NK-92 treated with Interleukin-12 subunit alpha and Interleukin-12 subunit beta, amount 100 ng/mL, for 24 hours (cell line): ENCODE results near the gene CMPK2.

ENCODE experiments used
- DNase-seq: peaks from one replicate; lab custom pipeline; 2025; lab: John Stamatoyannopoulos, UW

CMPK2 gene

DNA sequence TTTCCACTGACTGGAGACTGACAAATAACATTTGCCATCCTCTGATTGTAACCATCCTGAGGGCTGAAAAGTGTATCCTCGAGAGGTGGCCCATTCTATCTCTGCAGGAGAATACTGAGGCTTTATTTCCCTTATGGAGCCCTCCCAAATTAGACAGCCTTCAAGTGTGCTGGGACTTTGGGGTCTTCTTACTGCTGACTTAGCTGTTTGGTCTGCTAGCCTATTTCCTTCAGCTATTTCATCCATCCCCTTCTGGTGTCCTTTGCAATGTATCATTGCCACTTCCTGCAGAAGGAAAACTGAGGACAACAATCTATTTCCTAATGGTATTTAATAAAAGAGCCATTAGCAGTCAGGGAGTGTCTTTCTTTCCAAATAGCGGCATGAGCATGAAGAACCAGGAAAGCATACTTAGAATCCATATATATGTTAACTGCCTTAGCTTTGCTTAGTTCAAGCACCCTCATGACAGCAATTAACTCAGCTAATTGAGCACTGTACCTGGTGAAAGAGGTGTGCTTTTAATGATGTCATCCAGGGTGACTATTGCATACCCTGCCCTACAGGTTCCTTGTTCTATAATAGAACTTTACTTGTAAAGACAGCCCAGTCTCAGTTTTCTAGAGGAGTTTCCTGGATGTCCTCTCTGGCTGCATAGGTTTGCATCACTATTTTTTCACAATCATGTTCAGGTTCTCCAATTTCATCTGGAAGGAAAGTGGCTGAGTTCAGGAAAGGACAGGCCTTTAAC, 24.0 kb downstream of the CMPK2 start:
- no peak for DNase-seq

- no peak for DNase-seq
Observed at GRCh38 chr2:6838673-6839319, 26.9 kb downstream of the CMPK2 start.

DNA sequence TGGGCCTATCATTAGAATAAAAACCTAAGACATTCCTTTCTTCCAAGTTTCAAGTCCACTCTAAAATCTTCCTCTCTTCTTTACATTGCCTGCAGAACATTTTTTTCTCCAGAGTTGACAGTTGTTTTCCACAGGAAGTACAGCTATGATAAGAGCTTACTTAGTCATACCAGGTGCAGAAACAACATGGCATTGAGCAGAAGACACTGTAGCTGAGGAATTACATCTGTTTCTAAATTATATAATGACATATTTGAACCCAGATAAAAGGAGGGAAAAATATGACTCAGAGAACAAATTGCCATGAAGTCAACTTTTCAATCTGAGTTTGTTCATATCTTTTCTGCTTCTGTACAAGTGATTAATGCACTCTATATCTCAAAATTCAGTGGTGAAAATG, 30.2 kb downstream of the CMPK2 start:
- no peak for DNase-seq

DNA sequence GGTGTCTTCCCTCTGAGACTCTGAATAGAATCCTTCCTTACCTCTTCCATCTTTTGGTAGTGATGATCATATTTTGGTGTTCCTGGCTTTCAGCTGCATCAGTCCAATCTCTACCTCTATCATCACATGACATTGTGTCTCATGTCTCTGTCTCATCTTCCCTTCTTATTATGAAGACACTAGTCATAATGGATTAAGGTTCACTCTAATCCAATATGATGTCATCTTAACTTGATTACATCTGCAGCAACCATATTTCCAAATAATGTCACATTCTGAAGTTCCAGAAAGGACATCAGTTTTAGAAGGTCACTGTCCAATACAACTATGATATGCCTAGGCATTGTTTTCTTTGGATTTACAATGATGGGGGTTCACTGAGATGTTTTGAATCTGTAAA, 31.5 kb downstream of the CMPK2 start:
- DNase-seq, result no peak

- no peak for DNase-seq
Observed at GRCh38 chr2:6833300-6833604, 32.5 kb downstream of the CMPK2 start.

- no peak for DNase-seq
Observed at GRCh38 chr2:6832596-6833299, 33.0 kb downstream of the CMPK2 start.

DNA sequence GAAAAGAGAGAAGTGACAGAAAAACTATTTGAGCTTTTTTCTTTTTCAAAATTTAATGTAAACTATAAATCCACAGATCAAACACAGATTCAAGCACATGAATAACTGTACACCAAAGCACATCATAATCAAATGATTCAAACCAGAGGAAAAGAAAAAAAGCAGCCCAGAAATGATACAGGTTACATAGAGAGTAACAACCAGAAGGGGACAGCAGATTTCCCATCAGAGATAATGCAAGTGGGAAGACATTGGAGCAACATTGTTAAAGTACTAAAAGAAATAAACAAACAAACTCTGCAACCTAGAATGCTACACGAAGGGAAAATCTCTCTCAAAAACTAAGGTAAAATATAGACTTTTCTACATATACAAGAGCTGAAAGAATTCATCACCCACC, 34.5 kb downstream of the CMPK2 start:
- DNase-seq, result no peak

GRCh38 chr2:6828299-6828584, 37.5 kb downstream of the CMPK2 start:
- no peak for DNase-seq

DNA sequence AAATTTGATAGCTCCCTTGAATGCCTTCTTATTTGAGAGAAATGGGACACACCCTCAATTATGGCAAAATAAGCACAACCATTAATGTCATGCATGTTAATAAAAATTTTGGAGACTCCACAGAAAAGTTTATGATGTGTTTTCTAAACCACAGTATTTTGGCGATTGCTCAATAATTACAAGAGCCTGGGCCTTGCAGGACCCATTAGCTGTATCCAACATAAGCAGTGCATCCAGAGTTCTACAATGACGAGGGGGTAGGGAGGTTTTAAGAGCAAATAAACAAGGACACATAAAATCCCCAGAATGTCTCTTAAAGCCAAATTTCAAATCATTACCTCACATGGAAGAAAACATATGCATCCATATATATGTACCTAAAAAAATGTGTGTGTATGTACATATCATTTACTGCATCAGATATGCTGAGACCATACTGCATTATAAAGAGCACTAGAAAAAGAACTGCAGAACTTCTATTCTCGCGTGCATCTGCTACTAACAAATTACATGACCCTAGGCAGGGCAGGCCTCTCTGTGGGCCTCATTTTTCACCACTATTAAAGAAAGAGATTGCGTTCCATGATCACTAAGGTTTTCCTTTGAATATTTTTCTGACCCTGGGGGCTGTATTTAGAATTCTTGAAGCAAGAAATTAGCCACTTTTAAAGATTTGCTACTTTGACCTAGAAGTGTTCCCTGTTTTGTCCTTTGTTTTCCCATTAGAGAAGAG, 38.0 kb downstream of the CMPK2 start:
- no peak for DNase-seq

DNA sequence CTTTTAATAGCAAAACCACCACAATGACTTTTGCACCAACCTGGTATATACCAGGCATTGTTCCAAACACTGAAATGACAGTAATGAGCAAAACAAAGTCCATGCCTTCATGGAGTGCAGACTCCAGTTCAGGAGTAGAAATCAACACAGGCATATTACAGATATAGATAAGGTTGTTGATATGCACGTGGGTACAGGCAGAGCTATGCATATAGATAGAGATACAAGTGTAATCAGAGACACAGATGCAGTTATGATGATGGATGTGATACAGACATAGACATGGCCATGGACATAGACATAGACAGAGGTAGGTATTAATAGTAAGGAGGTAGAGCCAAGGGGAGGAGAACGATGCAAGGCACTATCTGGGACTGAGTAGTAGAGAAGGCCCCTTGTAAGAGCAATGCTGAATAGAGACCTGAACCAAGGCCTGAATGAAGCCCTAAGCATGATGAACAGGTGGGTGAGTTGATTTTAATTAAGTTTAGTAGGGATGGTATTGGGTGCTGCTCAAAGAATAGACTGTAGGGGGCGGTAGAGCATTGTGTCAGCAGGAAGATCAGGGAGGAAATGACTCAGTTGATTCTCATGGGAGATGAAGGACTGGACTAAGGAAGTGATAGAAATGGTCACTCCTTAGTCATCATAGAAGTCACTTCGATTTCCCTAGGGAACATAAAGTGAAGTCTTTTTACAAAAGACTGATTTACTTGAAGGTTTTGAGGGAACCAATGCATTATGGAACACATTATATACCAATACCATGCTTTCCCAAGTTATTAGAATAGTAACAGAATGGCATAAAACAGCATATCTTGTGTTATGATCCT, 39.4 kb downstream of the CMPK2 start:
- peak; percentile 4 for DNase-seq

GRCh38 chr2:6824962-6825361, 40.7 kb downstream of the CMPK2 start:
- DNase-seq, result no peak

- DNase-seq, result no peak
Observed at GRCh38 chr2:6823111-6823510, 42.6 kb downstream of the CMPK2 start.

DNA sequence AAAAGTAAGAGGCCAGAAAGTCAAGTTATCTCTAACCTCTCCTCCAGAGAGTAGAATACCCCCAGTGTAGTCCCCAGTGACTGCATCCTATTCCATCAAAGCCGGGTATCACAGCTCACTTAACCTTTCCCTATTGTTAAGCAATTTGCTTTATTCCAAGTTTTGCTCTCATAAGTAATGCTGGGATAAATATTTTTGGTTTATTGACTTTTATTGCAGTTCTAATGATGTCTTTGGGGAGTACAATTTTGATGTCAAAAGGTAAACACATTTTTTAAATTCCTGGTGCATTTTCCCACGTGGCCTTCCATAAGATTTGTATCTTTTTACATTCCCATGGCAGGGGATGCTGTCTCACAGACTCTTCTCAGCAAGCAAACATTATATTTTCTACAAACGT, 43.3 kb downstream of the CMPK2 start:
- no peak for DNase-seq

DNA sequence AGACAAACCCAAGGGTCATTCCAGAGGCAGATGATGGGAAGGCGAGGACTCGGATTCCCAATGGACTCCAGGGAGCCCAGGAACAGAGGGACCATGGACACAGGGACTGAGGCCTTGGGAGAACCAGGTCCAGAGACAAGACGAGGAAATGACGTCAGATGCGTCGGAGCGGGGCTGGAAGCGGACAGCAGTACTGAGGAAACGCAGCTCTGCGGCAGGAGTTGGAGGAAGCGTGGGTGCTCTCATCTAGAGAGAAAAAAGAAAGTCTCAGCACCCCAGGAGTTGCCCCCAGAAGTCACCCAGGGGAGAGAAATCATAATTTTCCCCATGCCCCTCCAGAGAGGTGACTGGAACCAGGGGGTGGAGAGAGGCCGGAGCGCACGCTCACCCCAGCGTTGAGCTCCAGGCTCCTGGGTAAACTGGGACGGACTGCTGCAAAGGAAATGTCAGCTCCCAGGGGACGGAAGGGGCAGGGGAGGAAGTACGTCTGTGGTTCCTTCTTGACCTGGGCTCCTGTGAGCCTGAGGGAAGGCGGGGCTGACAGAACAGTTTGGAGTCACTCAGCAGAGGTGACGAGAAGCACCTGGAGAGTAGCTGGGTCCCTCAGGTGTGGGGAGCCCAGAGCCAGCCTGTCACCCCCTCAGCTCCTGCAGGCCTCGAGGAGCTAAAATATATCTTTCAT, 44.7 kb downstream of the CMPK2 start:
- no peak for DNase-seq

DNA sequence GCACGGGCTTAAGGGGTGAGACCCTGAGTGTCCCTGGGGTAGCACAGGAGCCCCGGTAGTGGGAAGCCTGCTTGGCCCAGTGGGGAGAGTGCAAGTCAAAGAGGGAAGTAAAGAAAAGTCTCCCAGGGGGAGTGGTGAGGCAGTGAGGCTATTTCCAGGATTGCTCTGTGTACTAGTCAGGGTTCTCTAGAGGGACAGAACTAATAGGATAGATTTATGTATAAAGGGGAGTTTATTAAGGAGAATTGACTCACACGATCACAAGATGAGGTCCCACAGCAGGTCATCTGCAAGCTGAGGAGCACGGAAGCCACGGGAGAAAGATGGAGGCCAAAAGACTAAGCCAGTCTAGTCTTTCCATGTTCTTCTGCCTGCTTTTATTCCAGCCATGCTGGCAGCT, 45.5 kb downstream of the CMPK2 start:
- no peak for DNase-seq

DNA sequence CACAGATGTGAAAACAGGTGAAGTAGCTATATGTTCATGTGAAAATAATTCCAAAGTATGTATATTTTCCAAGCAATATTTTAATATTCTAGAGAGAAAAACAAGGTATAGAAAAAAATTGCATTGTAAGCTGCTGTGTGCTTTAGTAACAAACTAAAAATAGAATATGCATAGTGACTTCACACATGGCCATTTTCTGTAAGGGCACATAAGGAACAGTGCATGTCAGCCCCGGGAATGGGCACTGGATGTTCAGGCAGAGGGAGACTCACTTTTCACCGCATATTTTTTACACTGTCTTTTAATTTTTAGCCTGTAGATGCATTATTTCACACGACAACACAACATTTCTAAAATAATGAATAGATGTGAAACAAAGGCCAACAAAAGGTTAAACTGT, 46.0 kb downstream of the CMPK2 start:
- no peak for DNase-seq

DNA sequence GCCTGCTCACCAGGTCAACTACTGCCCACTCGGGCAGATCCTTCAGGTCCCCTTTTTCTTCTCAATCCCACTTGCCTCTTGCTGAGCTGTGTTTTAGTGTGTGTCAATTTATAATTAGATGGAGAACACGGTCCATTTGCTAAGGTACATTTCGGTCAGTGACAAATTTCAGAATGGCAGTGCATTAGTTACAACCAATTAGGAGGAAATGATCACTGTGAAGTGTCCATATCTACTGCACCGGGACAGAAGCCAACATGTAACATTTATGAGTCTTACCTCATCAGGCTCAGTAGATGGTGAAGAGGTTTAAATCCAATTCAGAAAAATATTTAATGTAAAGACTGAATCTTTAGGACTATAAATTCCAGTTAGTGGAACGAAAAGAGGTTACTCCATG, 47.7 kb downstream of the CMPK2 start:
- DNase-seq, result no peak

GRCh38 chr2:6814869-6815268, 50.8 kb downstream of the CMPK2 start:
- no peak for DNase-seq

DNA sequence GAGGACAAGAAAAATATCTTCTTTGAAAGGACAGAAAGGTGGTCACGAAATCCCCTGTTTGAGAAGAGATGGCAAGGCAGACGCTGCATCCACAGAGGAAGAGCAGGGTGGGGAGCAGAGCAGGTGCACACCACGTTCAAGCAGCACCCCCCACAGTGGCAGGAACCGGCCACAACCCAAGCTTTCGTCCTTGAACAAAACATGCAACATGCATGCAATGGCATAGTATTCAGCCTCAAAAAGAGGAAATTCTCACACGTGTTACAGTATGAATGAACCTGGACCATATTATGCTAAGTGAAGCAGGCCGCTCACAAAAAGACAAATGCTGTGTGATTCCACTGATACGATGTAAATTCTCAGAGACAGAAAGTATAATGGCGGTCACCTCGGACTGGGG, 51.4 kb downstream of the CMPK2 start:
- DNase-seq, result no peak

GRCh38 chr2:6813573-6813972, 52.1 kb downstream of the CMPK2 start:
- DNase-seq, result no peak

- no peak for DNase-seq
Observed at GRCh38 chr2:6812857-6813530, 52.7 kb downstream of the CMPK2 start.
